ENCODE results near the gene FHOD1. TPM values are rescaled to one million over a fixed set of nuclear protein-coding genes. Genes with fewer than 3 reads are reported as not detected.
A peak's percentile ranks its signal among the peaks of the same experiment; 100 is the strongest.

FHOD1 gene
- total and polyA plus RNA-seq, 9 of the 15 experiments (the other 6 are each of a cell fraction or from before 2014, with no cell fraction given) = 18.7 to 126 (median 32.3) TPM

DNA sequence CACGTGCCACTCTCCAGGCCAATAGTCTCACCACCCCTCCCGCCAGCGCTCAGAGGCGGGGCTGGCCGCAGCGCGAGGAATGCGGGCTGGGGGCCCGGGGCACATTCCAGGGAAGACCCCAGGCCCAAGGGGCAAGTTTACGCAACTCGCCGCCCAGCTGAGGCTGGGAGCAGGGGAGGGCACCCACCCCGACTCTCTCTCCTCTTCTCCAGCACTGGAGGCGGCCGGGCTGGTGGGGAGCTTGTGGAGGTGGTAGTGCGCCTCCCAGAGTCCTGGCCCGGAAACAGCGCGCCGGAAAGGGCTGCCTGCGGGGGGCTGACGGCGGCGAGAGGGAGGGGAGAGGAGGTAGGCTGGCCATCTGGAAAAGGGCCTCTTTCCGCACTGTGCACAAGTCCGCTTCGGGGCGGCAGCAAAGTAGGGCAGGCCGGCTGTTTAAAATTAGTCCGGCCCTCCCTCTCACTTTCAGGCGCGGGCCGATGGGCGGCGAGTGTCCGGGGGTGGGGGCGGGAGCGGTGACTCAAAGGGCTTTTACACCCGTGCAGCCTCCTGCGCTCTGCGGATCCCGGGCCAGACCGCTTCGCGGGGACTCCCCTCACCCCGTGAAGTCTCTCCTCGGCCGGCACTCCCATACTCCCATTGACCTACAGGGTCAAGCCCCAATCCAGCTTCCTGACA lies 1.1 kb downstream of the FHOD1 start (continued):
- TF ChIP-seq, protein P1, sequence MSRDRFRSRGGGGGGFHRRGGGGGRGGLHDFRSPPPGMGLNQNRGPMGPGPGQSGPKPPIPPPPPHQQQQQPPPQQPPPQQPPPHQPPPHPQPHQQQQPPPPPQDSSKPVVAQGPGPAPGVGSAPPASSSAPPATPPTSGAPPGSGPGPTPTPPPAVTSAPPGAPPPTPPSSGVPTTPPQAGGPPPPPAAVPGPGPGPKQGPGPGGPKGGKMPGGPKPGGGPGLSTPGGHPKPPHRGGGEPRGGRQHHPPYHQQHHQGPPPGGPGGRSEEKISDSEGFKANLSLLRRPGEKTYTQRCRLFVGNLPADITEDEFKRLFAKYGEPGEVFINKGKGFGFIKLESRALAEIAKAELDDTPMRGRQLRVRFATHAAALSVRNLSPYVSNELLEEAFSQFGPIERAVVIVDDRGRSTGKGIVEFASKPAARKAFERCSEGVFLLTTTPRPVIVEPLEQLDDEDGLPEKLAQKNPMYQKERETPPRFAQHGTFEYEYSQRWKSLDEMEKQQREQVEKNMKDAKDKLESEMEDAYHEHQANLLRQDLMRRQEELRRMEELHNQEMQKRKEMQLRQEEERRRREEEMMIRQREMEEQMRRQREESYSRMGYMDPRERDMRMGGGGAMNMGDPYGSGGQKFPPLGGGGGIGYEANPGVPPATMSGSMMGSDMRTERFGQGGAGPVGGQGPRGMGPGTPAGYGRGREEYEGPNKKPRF (IDR thresholded peaks at IDR 0.05; ENCODE audit: low read depth, low read length) = no peak
- TF ChIP-seq DACH1 (IDR thresholded peaks at IDR 0.05; ENCODE audit: partially characterized antibody) (peak; percentile 44), NFATC3 (IDR thresholded peaks at IDR 0.05) (no peak), SAP30 (IDR thresholded peaks at IDR 0.05; ENCODE audit: borderline replicate concordance, insufficient read depth, low read depth, low read length, poor library complexity, severe bottlenecking) (peak; percentile 33), RBFOX2 (IDR thresholded peaks at IDR 0.05; ENCODE audit: low read depth, low read length) (peak; percentile 90), SMAD3 (CRISPR knock-in tag; conservative IDR thresholded peaks at IDR 0.05) (no peak), RBM22 (IDR thresholded peaks at IDR 0.05; ENCODE audit: low read depth, low read length, poor library complexity, severe bottlenecking) (no peak), ZNF668 (CRISPR knock-in tag; IDR thresholded peaks at IDR 0.05) (no peak), ERF (CRISPR knock-in tag; IDR thresholded peaks at IDR 0.05) (no peak), CREBBP (IDR thresholded peaks at IDR 0.05; ENCODE audit: low read depth, low read length) (no peak), NELFE (IDR thresholded peaks at IDR 0.05; ENCODE audit: insufficient read depth, insufficient read length) (no peak), HDAC6 (IDR thresholded peaks at IDR 0.05; ENCODE audit: low read depth, low read length) (no peak), DIDO1 (tag; IDR thresholded peaks at IDR 0.05; ENCODE audit: low read depth) (no peak), SETDB1 (IDR thresholded peaks at IDR 0.05; ENCODE audit: low read length) (no peak), CBX2 (IDR thresholded peaks at IDR 0.05; ENCODE audit: insufficient read depth, low read length, poor library complexity, severe bottlenecking) (no peak), L3MBTL2 (IDR thresholded peaks at IDR 0.05) (peak; percentile 92)
- TF ChIP-seq, protein P2, sequence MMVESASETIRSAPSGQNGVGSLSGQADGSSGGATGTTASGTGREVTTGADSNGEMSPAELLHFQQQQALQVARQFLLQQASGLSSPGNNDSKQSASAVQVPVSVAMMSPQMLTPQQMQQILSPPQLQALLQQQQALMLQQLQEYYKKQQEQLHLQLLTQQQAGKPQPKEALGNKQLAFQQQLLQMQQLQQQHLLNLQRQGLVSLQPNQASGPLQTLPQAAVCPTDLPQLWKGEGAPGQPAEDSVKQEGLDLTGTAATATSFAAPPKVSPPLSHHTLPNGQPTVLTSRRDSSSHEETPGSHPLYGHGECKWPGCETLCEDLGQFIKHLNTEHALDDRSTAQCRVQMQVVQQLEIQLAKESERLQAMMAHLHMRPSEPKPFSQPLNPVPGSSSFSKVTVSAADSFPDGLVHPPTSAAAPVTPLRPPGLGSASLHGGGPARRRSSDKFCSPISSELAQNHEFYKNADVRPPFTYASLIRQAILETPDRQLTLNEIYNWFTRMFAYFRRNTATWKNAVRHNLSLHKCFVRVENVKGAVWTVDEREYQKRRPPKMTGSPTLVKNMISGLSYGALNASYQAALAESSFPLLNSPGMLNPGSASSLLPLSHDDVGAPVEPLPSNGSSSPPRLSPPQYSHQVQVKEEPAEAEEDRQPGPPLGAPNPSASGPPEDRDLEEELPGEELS (CRISPR knock-in tag; IDR thresholded peaks at IDR 0.05; ENCODE audit: borderline replicate concordance) = 0 out of 2 replicates have a peak, but pooled peaks have one; percentile 26
- TF ChIP-seq, protein P3, sequence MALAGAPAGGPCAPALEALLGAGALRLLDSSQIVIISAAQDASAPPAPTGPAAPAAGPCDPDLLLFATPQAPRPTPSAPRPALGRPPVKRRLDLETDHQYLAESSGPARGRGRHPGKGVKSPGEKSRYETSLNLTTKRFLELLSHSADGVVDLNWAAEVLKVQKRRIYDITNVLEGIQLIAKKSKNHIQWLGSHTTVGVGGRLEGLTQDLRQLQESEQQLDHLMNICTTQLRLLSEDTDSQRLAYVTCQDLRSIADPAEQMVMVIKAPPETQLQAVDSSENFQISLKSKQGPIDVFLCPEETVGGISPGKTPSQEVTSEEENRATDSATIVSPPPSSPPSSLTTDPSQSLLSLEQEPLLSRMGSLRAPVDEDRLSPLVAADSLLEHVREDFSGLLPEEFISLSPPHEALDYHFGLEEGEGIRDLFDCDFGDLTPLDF (CRISPR knock-in tag; IDR thresholded peaks at IDR 0.05) = no peak
- TF ChIP-seq, protein P4, sequence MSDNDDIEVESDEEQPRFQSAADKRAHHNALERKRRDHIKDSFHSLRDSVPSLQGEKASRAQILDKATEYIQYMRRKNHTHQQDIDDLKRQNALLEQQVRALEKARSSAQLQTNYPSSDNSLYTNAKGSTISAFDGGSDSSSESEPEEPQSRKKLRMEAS (CRISPR knock-in tag; IDR thresholded peaks at IDR 0.05) = peak; percentile 88
- TF ChIP-seq, protein P5, sequence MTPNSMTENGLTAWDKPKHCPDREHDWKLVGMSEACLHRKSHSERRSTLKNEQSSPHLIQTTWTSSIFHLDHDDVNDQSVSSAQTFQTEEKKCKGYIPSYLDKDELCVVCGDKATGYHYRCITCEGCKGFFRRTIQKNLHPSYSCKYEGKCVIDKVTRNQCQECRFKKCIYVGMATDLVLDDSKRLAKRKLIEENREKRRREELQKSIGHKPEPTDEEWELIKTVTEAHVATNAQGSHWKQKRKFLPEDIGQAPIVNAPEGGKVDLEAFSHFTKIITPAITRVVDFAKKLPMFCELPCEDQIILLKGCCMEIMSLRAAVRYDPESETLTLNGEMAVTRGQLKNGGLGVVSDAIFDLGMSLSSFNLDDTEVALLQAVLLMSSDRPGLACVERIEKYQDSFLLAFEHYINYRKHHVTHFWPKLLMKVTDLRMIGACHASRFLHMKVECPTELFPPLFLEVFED (CRISPR knock-in tag; conservative IDR thresholded peaks at IDR 0.05) = no peak

Measured in K562 (cell line).